GM23338 (cell line): ENCODE measurements around the gene MED13L. TPM values are rescaled to one million over a fixed set of nuclear protein-coding genes. Genes with fewer than 3 reads are reported as not detected.

Source experiments
- CTCF ChIP-seq, 2 experiments: fragments of 200-600 bp in 1 of 2; sonication (generic) in 1 of 2; conservative IDR thresholded peaks; 2 replicates each; pipeline versions ENCODE4 v1.5.1 to v1.6.1; 2016 to 2017; ENCODE audit warnings: antibody characterized with exemption in 2 of 2, low read depth in 2 of 2, mild to moderate bottlenecking in 2 of 2, moderate library complexity in 1 of 2
- ETS1 ChIP-seq: IDR thresholded peaks from 2 replicates; pipeline ENCODE4 v1.6.1; 2016; ENCODE audit warnings: antibody characterized with exemption
- EZH2 ChIP-seq: fragments of 200-600 bp; sonication (generic); IDR thresholded peaks from one replicate; pipeline ENCODE4 v1.8.0; 2017; ENCODE audit warnings: antibody characterized with exemption, mild to moderate bottlenecking, low read depth; ENCODE audit not compliant: unreplicated experiment
- NANOG ChIP-seq: IDR thresholded peaks from 2 replicates; pipeline ENCODE4 v1.6.1; 2016; ENCODE audit warnings: antibody characterized with exemption, borderline replicate concordance
- STAT1 ChIP-seq: IDR thresholded peaks from one replicate; pipeline ENCODE4 v1.6.1; 2016; ENCODE audit warnings: antibody characterized with exemption; ENCODE audit not compliant: unreplicated experiment
- ZNF331 ChIP-seq: fragments of 250-450 bp; sonication (Bioruptor Pico); IDR thresholded peaks from 2 replicates; pipeline ENCODE4 v1.5.0; 2020; ENCODE audit warnings: low read depth, mild to moderate bottlenecking, moderate library complexity
- ZNF462 ChIP-seq: fragments of 250-450 bp; sonication (Bioruptor Pico); IDR thresholded peaks from 2 replicates; pipeline ENCODE4 v1.5.0; 2020; ENCODE audit warnings: mild to moderate bottlenecking, moderate library complexity
- polyA plus RNA-seq: library from polyadenylated mRNA; unstranded; fragments of >200 nt; fragmentation: Nextera tagmentation; extraction: Ambion mirVana; gene quantifications from 2 replicates; pipeline ENCODE4 v1.2.1, GENCODE V29; 2016
- total RNA-seq: library from RNA; depleted of rRNA; stranded (reverse); fragments of >200 nt; shearing (Covaris generic); gene quantifications from 2 replicates; pipeline ENCODE4 v1.2.3, GENCODE V29; 2014

The MED13L gene
- total and polyA plus RNA-seq, 2 experiments from 2014 or later, result 20.9 to 73.6 TPM

- TF ChIP-seq ZNF462 (CRISPR knock-in tag) (no peak), STAT1 (no peak), ETS1 (no peak), EZH2 (no peak), NANOG (no peak), CTCF (conservative IDR thresholded peaks at IDR 0.05; ENCODE audit: low read depth in 2 of 2) (no peak), ZNF331 (CRISPR knock-in tag) (no peak)
Observed at GRCh38 chr12:115946092-115946491, 331.4 kb downstream of the MED13L start (continued).
